GM21737 (cell line): ENCODE measurements around the gene PRAC2.

Source experiments
- ATAC-seq: cut with Tn5 transposase; IDR thresholded peaks from one replicate; pipeline ENCODE4 v1.9.1; 2021; ENCODE audit warnings: mild to moderate bottlenecking, moderate library complexity; ENCODE audit not compliant: unreplicated experiment

PRAC2 gene

GRCh38 chr17:48752399-48753288 is 29.7 kb downstream of the PRAC2 start:
- ATAC-seq = no peak

GRCh38 chr17:48753794-48754499 is 31.0 kb downstream of the PRAC2 start:
- ATAC-seq = no peak

GRCh38 chr17:48754500-48755261 is 31.7 kb downstream of the PRAC2 start:
- ATAC-seq = no peak

GRCh38 chr17:48755356-48755755 is 32.4 kb downstream of the PRAC2 start:
- ATAC-seq = no peak

GRCh38 chr17:48756830-48757251 is 33.9 kb downstream of the PRAC2 start:
- no peak for ATAC-seq

GRCh38 chr17:48757524-48757961 is 34.6 kb downstream of the PRAC2 start:
- ATAC-seq = no peak

- no peak for ATAC-seq
These were observed 36.3 kb downstream of the PRAC2 start for GRCh38 chr17:48759288-48759687.

- ATAC-seq = no peak
These were observed 37.4 kb downstream of the PRAC2 start for GRCh38 chr17:48760411-48760810.

- no peak for ATAC-seq
These were observed 38.1 kb downstream of the PRAC2 start for GRCh38 chr17:48761114-48761513.

- ATAC-seq = no peak
These were observed 44.3 kb downstream of the PRAC2 start for GRCh38 chr17:48767263-48767774.

GRCh38 chr17:48769009-48769675 is 46.2 kb downstream of the PRAC2 start:
- no peak for ATAC-seq

GRCh38 chr17:48770954-48771353 is 48.0 kb downstream of the PRAC2 start:
- no peak for ATAC-seq

- ATAC-seq = no peak
These were observed 50.3 kb downstream of the PRAC2 start for GRCh38 chr17:48773245-48773644.
